Cardiac septum (tissue), 1 donor: Measurements from ENCODE around the gene CBX4. TPM values are rescaled to one million over a fixed set of nuclear protein-coding genes. Genes with fewer than 3 reads are reported as not detected.

Experiments
- DNase-seq: peaks from one replicate; pipeline ENCODE4 v3.0.0-alpha.2; 2020; ENCODE audit warnings: low spot score
- intact Hi-C: fragments of 100-400 bp; cut with DNase I; formaldehyde crosslinking; loops from one replicate; pipeline ENCODE4 v1.14.0; 2022
- total RNA-seq: library from RNA; stranded (reverse); fragmentation: NEBNext Ultra II Directional; extraction: Animal tissue kit (Norgen Biotek cat#: 25700); gene quantifications from one replicate; pipeline ENCODE4 v1.2.1, GENCODE V29; 2021
- donor health status: DM: no; HTN: no; CAD: no.

Gene CBX4
- total RNA-seq, 1 donor from 2014 or later = 23.8 TPM

GRCh38 chr17:79806446-79806760 lies 32.8 kb downstream of the CBX4 start:
- no peak for DNase-seq
- intact Hi-C loops = loop anchor here (5.0 kb wide), 2 partner anchors 166 to 186 kb away; no protein-coding TSS in a partner anchor

- no peak for DNase-seq
- intact Hi-C loops = loop anchor here (5.0 kb wide), 3 partner anchors 58 to 187 kb away; no protein-coding TSS in a partner anchor
Measured at GRCh38 chr17:79804856-79805696, 34.2 kb downstream of the CBX4 start.

DNA sequence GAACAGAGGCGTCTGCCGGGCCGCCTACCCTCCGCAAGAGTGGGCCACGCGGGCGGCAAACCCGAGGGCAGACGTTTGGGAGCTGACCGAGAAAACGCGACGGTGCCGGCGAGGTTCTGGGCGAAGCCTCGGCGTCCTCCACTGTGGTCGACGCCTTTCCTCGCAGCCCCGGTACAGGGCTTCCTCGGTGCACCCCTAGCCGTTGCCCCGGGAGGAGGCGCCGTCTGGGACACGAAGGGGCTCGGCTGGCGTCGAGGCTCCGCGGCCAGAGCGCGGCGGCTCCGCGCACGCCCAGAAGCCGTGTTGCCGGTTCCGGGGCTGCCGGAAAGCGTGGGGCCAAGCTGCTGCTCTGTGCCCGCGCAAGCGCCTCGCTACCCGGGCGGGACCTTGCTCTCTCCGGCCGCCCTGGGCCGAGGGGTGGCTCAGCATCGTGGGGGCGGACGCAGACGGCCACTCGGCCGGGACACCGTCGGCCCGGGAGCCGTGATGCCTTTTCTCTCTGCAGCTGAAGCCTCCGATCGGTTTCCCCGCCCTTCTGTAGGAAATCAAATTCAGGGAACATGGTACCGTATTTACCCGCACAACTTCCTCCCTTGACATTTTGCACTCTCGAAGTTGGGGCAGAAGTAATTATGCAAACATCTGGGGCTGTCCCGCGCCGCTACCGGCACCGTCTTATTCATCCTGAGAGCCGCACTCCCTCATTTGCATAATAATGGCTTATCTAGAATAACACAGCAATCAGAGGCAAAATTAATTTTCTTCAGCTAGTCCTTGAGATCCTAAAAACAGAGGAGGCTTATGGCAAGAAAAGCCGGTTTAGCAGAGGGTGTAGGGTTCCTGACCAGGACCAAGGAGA lies 35.0 kb downstream of the CBX4 start:
- intact Hi-C loops = loop anchor here (5.0 kb wide), 1 partner anchor 57 kb away; no protein-coding TSS in a partner anchor
- no peak for DNase-seq

DNA sequence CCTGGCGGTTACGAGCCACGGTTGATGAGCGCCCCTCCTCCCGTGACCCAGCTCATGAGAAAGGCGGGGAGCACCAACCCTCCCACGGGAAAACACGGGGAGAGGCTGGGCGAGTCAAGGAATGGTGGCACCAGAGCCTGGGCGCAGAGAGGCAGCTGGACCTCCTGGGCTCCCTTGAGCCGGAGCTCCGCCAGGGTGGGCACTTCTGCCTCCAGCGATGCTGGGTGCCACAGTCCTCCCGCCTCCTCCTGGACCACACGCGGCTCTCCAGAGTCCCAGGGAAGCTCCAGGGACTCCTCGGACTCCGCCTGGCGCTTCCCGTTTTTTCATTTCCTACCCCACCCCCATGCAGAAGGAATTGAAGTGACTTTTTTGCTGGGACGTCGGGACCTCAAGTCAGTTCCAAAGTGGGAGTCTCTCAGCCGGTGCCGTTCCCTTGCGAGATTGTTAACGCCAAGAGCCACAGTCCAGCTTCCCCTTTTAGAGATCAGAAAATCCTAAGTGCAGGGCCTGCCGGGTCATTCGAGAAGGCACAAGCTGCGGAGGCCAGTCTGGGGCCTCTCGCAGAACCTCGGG lies 35.7 kb downstream of the CBX4 start:
- intact Hi-C loops = loop anchor here (5.0 kb wide), 1 partner anchor 56 kb away; no protein-coding TSS in a partner anchor

GRCh38 chr17:79802736-79803420 lies 36.4 kb downstream of the CBX4 start:
- no peak for DNase-seq
- intact Hi-C loops = loop anchor here (5.0 kb wide), 1 partner anchor 56 kb away; no protein-coding TSS in a partner anchor

More for the DNA sequence above, 35.7 kb downstream of the CBX4 start:
- no peak for DNase-seq

DNA sequence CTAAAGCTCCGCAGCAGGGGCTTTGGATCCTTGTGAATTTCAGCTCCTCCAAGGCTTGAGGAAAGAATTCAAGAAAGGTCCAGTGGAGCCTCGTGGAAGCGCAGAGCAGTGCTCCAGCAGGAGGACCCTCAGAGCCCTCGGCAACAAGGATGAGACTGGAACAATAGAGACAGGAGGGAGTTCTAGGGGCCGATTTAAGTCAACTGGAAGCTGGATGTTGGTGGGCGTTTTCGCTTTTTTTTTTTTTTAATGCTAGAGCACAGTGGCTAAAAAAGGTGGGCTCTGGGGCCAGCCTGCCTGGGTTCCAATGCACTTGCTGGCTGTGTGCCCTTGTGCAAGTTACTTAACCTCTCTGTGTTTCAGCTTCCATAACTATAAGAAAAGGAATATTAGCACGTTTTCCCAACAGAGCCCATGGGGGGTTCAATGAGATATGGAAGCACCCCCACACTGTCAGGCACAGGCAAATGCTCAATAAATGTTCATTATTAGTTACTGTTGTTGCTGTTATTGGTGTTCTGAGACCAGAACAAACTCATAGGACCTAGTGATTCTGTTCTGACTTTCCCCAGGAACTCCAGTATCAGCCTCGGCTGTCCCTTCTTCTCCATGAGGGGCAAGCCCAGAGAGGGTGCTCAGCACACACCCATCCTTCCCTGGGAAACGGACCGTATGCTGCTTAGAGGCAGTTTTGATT lies 37.1 kb downstream of the CBX4 start:
- intact Hi-C loops = loop anchor here (5.0 kb wide), 1 partner anchor 55 kb away; no protein-coding TSS in a partner anchor
- no peak for DNase-seq

DNA sequence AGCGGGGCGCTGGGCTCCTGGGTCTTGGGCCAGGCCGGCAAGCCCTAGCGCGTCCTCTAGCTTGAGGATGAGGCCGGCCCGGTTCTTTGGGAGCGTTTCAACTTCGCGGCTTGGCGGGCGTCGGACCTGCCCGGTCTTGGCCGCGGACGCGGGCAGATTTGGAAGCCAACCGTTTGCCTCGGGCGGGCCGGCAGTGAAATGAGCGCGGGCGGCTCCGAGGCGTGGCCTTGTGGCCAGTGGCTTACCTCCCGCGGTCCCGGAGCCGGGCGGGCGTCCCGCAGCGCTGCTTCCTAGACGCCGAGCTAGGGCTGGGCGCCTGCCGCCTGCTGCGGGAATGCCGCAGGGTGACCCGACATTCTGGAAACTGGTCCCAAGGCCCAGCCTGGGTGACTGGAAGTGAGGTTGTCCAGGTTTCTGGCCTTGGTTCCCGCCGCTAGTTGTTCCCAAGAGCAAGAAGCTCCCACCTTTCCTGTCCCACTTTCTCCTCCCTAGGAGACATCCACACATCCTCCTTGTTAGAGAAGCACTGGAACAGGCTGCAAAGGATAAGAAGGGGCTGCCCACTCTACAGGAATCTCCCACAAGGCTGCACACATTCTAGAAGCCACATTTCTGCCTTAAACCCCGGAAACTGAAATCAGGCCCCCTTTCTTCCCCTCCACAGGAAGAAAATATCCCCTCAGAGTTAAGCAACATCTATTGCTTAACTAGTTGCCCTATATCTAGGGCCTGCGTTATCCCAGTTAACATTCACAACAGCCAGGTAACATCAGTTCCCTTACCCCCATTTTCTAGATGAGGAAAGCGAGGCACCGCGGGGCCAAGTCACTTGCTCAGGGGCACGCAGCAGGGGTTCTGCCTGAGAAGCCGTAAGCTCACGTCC lies 37.8 kb downstream of the CBX4 start:
- no peak for DNase-seq
- intact Hi-C loops = loop anchor here (5.0 kb wide), 1 partner anchor 54 kb away; no protein-coding TSS in a partner anchor

DNA sequence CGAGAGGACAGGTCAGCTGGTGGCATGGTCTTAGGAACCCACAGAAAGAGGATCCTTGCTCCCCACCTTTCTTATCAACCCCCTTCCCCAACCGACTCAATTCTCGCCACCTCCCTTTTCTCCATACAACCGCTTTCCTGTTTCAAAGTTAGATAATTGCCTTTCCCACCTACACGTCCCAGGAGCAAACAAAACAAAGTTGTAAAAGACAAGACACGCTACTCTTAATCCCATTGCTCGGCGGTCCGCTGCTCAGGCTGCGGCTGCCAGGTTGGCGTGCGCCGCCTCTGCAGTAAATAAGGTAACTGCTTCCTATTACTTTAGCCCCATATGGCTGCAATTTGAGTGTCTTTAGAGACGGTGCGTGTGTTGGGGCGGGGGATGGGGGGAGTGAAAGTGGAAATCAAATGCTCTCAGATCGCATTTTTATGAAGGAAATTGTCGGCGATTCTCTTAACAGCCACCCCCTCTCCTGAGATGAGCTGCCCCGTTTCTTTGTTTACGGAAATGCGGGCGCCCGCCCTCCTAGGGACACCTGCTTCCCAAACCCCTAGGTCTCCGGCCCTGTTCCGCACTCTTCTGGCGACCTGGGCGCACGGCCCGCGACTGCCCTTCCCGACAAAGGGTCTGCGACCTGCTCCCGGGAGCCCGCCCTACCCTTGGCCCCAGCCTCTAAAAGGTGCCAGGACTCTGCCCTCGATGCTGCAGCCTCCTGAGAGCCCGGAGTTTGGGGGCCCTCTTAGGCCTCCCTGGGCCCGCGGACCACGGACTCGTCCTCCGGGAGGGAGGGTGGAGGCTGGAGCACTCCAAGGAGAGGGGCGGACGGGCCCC lies 38.7 kb downstream of the CBX4 start:
- intact Hi-C loops = loop anchor here (5.0 kb wide), 1 partner anchor 53 kb away; no protein-coding TSS in a partner anchor
- DNase-seq = no peak

GRCh38 chr17:79799538-79800324 lies 39.5 kb downstream of the CBX4 start:
- intact Hi-C loops = loop anchor here (5.0 kb wide), 2 partner anchors 52 to 348 kb away; partner anchors contain the start of gene EIF4A3
- DNase-seq = no peak

GRCh38 chr17:79799174-79799537 lies 40.1 kb downstream of the CBX4 start:
- intact Hi-C loops = loop anchor here (5.0 kb wide), 1 partner anchor 348 kb away; the partner anchor contains the start of gene EIF4A3
- DNase-seq = no peak

GRCh38 chr17:79798299-79799173 lies 40.7 kb downstream of the CBX4 start:
- no peak for DNase-seq

GRCh38 chr17:79797492-79798298 lies 41.5 kb downstream of the CBX4 start:
- intact Hi-C loops = loop anchor here (2.0 to 5.0 kb wide), 2 partner anchors 45 to 350 kb away; partner anchors contain the start of gene EIF4A3
- no peak for DNase-seq

More at GRCh38 chr17:79798299-79799173, 40.7 kb downstream of the CBX4 start:
- intact Hi-C loops = loop anchor here (5.0 kb wide), 1 partner anchor 349 kb away; the partner anchor contains the start of gene EIF4A3

GRCh38 chr17:79796763-79797491 lies 42.3 kb downstream of the CBX4 start, which contains the start of gene CBX8:
CBX8 (minus strand) TSS chr17:79797077; CDS start chr17:79796998, 79 bp downstream.
- intact Hi-C loops = loop anchor here (2.0 to 5.0 kb wide), 2 partner anchors 46 to 350 kb away; partner anchors contain the start of gene EIF4A3
- peak; percentile 100 for DNase-seq
